Iris pigment epithelial cell (primary cell): ENCODE results near the gene MSLN.
"Not testable (repeated sequence)": the region's sequence is repeated elsewhere in the genome, so short reads cannot be mapped to it uniquely, and the experiment has no call there.

Experiments used
- DNase-seq: peaks from one replicate; pipeline ENCODE4 v3.0.0-alpha.2; 2011; ENCODE audit warnings: low read depth

Gene MSLN

DNA sequence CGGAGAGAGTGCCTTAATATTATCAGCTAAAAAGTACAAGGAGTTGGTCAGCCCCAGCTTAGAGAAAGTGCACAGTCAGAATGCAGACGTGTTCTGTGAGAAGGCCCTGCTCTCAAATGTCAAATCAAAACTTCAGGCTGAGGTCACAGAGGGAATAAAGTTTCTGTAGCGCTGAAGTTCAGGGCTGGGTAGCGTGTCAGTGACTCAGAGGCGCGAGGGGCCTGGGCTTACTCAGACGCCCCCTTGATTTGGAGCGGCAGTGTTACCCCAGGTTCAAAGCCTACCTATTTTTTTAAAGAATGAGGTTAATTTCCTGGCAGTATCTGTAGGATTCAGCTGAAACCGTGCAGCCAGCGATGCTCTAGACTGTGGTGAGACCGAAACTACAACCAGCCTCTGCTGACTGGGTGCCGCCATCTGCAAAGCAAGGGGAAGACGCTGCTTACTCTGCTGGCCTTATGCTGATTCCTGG lies 24.5 kb upstream of the MSLN start:
- no peak for DNase-seq

- DNase-seq = no peak
Measured at GRCh38 chr16:736936-737481, 23.5 kb upstream of the MSLN start.

GRCh38 chr16:739560-740458 lies 20.7 kb upstream of the MSLN start:
- DNase-seq = no peak

- no peak for DNase-seq
Measured at GRCh38 chr16:740459-740763, 20.1 kb upstream of the MSLN start.

- peak; percentile 91 for DNase-seq
Measured at GRCh38 chr16:740764-741505, 19.6 kb upstream of the MSLN start, which contains the start of gene CIAO3. TSS of gene CIAO3 (minus strand) at chr16:740997. CDS start at chr16:740985, 12 bp downstream.

GRCh38 chr16:741986-742629 lies 18.4 kb upstream of the MSLN start:
- DNase-seq = no peak

- not testable (repeated sequence) for DNase-seq
Measured at GRCh38 chr16:742894-743293, 17.6 kb upstream of the MSLN start.

DNA sequence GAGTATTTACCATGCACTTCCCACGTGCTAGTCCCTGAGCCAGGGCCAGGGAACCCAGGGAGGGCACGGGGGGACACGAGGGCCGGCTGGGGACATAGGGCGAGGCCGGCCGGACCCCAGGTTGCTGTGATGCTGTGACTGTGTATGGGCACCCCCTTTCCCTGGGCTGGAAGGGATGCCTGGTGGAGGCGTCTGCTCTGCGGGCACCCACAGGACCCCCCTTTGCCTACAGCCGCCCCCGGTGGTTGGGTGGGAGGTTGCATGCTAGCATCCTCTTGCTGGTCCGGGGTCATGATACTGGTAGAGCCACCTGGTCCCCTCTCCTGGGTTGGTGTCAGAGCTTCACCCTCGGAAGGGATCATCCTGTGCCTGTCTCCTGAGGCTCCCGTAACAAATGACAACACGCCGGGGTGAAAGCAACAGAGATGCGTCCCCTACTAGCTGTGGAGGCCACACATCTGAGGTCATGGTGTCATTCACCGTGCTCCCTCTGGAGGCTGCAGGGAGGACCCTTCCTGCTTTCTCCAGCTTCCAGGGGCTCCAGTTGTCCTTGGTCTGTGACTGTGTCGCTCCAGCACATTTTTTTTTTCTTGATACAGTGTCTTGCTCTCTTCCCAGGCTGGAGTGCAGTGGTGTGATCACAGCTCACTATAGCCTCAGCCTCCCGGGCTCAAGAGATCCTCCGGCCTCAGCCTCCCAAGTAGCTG lies 16.6 kb upstream of the MSLN start:
- no peak for DNase-seq

- DNase-seq = no peak
Measured at GRCh38 chr16:745739-746138, 14.8 kb upstream of the MSLN start.

DNA sequence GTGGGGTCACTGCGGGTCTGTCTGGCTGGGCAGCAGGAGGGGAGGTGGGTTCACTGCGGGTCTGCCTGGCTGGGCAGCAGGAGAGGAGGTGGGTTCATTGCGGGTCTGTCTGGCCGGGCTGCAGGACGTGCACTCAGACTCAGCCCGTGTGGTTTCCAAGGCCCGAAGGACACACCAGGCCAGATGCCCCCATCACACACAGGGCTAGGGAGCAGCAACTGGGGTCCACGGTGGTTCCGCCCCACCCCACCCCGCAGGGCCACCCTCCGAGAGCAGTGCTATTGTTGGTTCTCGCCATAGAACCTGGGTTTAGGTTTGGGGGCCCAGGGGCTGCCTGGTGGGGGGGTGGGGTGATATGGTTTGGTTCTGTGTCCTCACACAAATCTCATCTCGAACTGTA lies 13.9 kb upstream of the MSLN start:
- no peak for DNase-seq

GRCh38 chr16:747978-748746 lies 12.4 kb upstream of the MSLN start:
- DNase-seq = no peak

- peak; percentile 78 for DNase-seq
Measured at GRCh38 chr16:749010-749409, 11.5 kb upstream of the MSLN start.

DNA sequence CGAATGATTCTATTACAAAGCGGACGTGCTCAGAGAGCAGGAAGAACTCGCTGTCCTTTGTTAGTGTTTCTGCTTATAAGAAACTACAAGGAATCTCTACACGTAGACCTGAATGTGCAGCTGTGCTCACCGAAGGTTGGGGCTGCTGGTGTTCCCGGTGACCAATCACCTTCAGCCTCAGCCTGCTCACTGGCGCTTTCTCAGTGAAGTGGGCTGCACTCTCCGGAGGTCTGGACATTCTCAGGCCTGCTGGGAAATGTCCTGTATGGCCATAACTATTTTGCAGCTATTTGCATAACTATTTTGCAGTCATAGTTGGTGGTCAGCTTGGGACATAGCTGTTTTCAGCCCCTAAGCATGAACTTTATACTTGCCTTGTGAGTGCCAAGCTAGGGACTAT lies 10.0 kb upstream of the MSLN start:
- DNase-seq = no peak

DNA sequence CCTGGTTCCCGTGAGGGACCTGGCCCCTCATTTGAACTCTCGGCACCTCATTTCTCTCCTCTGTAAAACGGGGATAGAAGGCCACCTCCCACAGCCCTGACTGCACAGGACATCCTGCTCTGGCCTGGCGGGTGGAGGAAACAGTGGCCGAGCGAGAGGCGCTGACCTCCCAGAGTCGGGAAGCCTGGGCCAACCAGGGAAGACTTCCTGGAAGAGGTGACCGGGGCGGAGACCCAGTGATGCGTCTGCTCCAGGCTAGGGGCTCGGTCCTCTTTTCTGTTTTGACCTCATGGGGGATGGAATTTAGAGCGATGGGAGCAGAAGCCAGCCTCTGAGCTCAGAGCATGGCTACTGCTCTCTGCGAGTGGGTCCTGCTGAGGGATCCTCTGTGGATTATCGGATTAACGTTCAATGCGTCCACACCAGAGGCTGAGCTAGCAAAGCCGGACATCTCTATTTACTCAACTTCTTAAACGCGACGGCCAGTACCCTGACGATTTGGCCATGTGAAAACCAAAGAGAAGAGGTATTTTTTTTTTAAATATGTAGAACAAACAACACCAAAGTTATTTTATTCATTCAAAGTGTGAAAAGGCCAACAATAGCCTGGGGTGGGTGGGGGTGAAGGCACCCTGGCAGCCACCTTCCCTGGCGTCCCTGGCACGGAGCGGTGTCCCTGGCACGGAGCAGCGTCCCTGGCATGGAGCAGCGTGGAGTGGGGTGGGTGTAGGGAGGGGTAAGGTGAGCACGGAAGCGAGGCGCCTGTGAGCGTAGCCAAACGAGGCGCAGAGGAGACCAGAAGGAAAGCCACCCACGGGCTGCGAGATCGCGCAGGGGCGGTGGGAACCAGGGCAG lies 9.2 kb upstream of the MSLN start:
- DNase-seq = no peak

DNA sequence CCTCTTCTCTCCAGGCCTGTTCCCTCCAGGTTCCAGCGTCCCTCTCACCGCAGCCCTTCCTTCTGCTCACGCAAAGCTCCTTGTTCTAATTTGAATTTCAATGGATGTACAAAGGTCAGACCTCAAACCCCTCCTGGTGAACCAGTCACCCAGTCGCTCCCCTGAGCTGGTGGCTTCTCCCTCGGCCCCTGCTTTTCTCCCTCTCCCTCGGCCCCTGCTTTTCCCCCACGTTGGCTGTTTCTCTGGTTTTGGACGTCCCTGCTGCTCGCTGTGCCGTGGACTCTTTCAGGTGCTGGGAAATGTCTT lies 8.6 kb upstream of the MSLN start:
- DNase-seq = no peak

GRCh38 chr16:754121-754607 lies 6.4 kb upstream of the MSLN start:
- not testable (repeated sequence) for DNase-seq

DNA sequence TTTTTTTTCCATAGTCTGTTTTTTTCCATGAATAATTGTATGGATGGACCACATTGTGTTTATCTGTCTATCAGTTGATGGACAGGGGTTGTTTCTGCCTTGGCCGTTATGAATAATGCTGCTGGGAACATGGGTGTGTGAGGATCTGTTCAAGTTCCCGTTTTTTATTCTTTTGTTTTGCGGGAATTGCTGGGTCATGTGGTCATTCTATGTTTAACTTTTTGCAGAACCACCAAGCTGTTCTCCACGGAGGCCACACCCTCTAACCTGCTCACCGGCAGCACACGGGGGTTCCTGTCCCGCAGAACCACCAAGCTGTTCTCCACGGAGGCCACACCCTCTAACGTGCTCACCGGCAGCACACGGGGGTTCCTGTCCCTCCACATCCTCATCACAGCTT lies 5.9 kb upstream of the MSLN start:
- no peak for DNase-seq

DNA sequence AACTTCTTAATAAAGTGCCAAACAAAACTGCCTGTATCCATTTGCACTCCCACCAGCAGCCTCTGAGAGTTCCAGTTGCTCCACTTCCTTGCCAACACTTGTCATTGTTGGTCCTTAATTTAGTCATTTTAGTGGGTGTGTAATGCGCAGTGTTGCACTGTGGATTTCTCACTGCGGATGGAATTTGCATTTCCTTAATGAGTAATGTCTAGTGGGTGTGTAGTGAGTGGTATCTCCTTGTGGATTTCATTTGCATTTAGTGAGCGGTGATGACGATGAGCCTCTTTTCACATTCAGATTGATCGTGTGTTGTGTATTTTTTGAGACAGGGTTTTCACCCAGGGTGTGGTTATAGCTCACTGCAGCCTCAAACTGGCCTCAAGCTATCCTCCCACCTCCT lies 4.1 kb upstream of the MSLN start:
- DNase-seq = no peak

GRCh38 chr16:759110-759910 lies 1.2 kb upstream of the MSLN start:
- DNase-seq = no peak
